GM12878 (cell line): Measurements from ENCODE around the gene MAF. TPM values are rescaled to one million over a fixed set of nuclear protein-coding genes. Genes with fewer than 3 reads are reported as not detected.

Experiments
- ATAC-seq: fragments of 200-7000 bp; cut with Tn5 transposase; 3 replicates; pipeline ENCODE4 v1.9.1; 2020; ENCODE audit warnings: mild to moderate bottlenecking, moderate library complexity
- BruUV-seq: library from RNA; stranded (reverse); fragments of 400-500 nt; replicated peaks from 2 replicates; lab custom pipeline; 2021; lab: Mats Ljungman, UMichigan
- CTCF ChIA-PET: fragments of 300-600 bp; sonication (Branson Sonifier 250); formaldehyde crosslinking; extraction: SDS; loops from one replicate; lab custom pipeline; 2021; ENCODE audit warnings: inconsistent platforms; lab: Yijun Ruan, JAX
- POLR2A ChIA-PET: fragments of 350-600 bp; formaldehyde crosslinking; extraction: SDS; loops from one replicate; lab custom pipeline; 2021; ENCODE audit warnings: inconsistent platforms; lab: Charles Lee
- RAD21 ChIA-PET: fragments of 300-600 bp; sonication (Branson Sonifier 250); formaldehyde crosslinking; loops from one replicate; lab custom pipeline; 2023; ENCODE audit warnings: antibody characterized with exemption; ENCODE audit not compliant: unreplicated experiment; lab: Charles Lee
- SMC1A ChIA-PET: fragments of 300-600 bp; sonication (Branson Sonifier 250); formaldehyde crosslinking; loops from one replicate; lab custom pipeline; 2023; ENCODE audit not compliant: unreplicated experiment, uncharacterized antibody; lab: Charles Lee
- DNase-seq: peaks from one replicate; pipeline ENCODE4 v3.0.0-alpha.2; 2011; ENCODE audit warnings: low read depth, low spot score
- FAIRE-seq: peaks from 3 replicates; lab custom pipeline; 2011; peaks lifted over from hg19 to GRCh38; lab: Jason Lieb, UNC
- H2AFZ ChIP-seq: 2 replicates; pipeline ENCODE4 v1.6.0; 2011; ENCODE audit warnings: low read depth, low read length, control low read depth; ENCODE audit not compliant: control insufficient read depth
- H3K27ac ChIP-seq: 2 replicates; pipeline ENCODE4 v1.5.1; 2011; ENCODE audit warnings: control low read depth; ENCODE audit not compliant: control insufficient read depth, insufficient read depth
- H3K27me3 ChIP-seq, 2 experiments: replicated peaks in 1 of 2; 2 replicates each; pipeline versions ENCODE4 v1.6.0 to v1.6.1; 2011; ENCODE audit warnings: low read length in 1 of 2; ENCODE audit not compliant: control insufficient read depth in 2 of 2, insufficient read depth in 2 of 2
- H3K36me3 ChIP-seq, 2 experiments: 2 replicates each; pipeline ENCODE4 v1.5.1; 2011; ENCODE audit warnings: low read length in 1 of 2; ENCODE audit not compliant: control insufficient read depth in 2 of 2, insufficient read depth in 2 of 2
- H3K4me1 ChIP-seq: 2 replicates; pipeline ENCODE4 v1.6.1; 2011; ENCODE audit warnings: mild to moderate bottlenecking, low read length, moderate library complexity, mixed read lengths; ENCODE audit not compliant: control insufficient read depth, insufficient read depth
- H3K4me2 ChIP-seq: 2 replicates; pipeline ENCODE4 v1.6.0; 2011; ENCODE audit warnings: control low read depth; ENCODE audit not compliant: control insufficient read depth, insufficient read depth
- H3K4me3 ChIP-seq: fragments of 200-600 bp; sonication (generic); 2 replicates; pipeline ENCODE4 v1.5.1; 2016
- H3K79me2 ChIP-seq: 2 replicates; pipeline ENCODE4 v1.6.0; 2011; ENCODE audit warnings: low read length; ENCODE audit not compliant: control insufficient read depth, insufficient read depth
- H3K9ac ChIP-seq: 2 replicates; pipeline ENCODE4 v1.8.0; 2011; ENCODE audit warnings: low read length, control low read depth, mixed read lengths; ENCODE audit not compliant: control insufficient read depth, insufficient read depth
- H3K9me3 ChIP-seq: replicated peaks from 3 replicates; pipeline ENCODE4 v1.5.1; 2011; ENCODE audit warnings: mild to moderate bottlenecking, low read length; ENCODE audit not compliant: control insufficient read depth, insufficient read depth
- H4K20me1 ChIP-seq: 2 replicates; pipeline ENCODE4 v1.6.0; 2011; ENCODE audit not compliant: control insufficient read depth, insufficient read depth
- CHD1 ChIP-seq: IDR thresholded peaks from 2 replicates; pipeline ENCODE4 v1.6.1; 2012; ENCODE audit warnings: low read depth, low read length, improper control_type of control experiment
- HSF1 ChIP-seq: fragments of 150-350 bp; IDR thresholded peaks from 2 replicates; pipeline ENCODE4 v1.6.1; 2014; ENCODE audit warnings: mild to moderate bottlenecking, low read depth, low read length
- WRNIP1 ChIP-seq: IDR thresholded peaks from 2 replicates; pipeline ENCODE4 v1.6.1; 2011; ENCODE audit warnings: low read depth, low read length, improper control_type of control experiment, borderline replicate concordance
- ZBTB4 ChIP-seq: fragments of 450-650 bp; formaldehyde crosslinking; IDR thresholded peaks from 2 replicates; pipeline ENCODE4 v1.4.0; 2022; ENCODE audit warnings: mild to moderate bottlenecking, moderate library complexity
- ZNF622 ChIP-seq: fragments of 450-650 bp; IDR thresholded peaks from 2 replicates; pipeline ENCODE4 v1.6.1; 2017; ENCODE audit warnings: mild to moderate bottlenecking, inconsistent platforms
- WGBS: methylation state at CpG from one replicate; pipeline ENCODE4 v1.1.6; 2016; ENCODE audit warnings: low lambda C conversion rate; ENCODE audit not compliant: insufficient replicate concordance, insufficient coverage; ENCODE audit errors: missing lambda C conversion rate; 5-methylcytosine and 5-hydroxymethylcytosine counted together
- in situ Hi-C: fragments of 300-500 bp; cut with MboI; formaldehyde crosslinking; loops from 9 replicates; pipeline ENCODE4 v1.14.3; 2018; ENCODE audit warnings: mixed read lengths
- intact Hi-C: fragments of 100-400 bp; cut with micrococcal nuclease; formaldehyde crosslinking; loops from one replicate; pipeline ENCODE4 v1.14.2; 2022; ENCODE audit not compliant: unreplicated experiment
- polyA plus RNA-seq, 11 experiments: library from polyadenylated mRNA; depleted of rRNA in 4 of 11; unstranded in 6 of 11; stranded (reverse) in 5 of 11; fragments of >200 nt; fragmentation: Nextera tagmentation in 4 of 11; fragmentation: Illumina TruSeq in 1 of 11; extraction: Ambion mirVana in 4 of 11; extraction: Trizol in 1 of 11; gene quantifications; 1 replicate in 1 of 11; 2 replicates in 10 of 11; pipeline versions ENCODE4 v1.2.1 to v1.2.3, GENCODE V29; 2011 to 2016; ENCODE audit warnings: inconsistent platforms in 2 of 11, missing spikeins in 2 of 11, low read depth in 1 of 11
- total RNA-seq, 4 experiments: library from RNA; depleted of rRNA in 3 of 4; stranded (reverse); fragments of >200 nt in 3 of 4; fragmentation: Illumina TruSeq in 1 of 4; extraction: Trizol in 1 of 4; gene quantifications; 2 replicates each; pipeline versions ENCODE4 v1.2.1 to v1.2.3, GENCODE V29; 2013 to 2021

The MAF gene
- total and polyA plus RNA-seq, 10 of the 15 experiments (the other 5 are each of a cell fraction or from before 2014, with no cell fraction given) = 0.03 to 0.13 TPM; not detected in 8

GRCh38 chr16:79550373-79550772 lies 50.2 kb downstream of the MAF start (continued):
- TF ChIP-seq ZNF622 (no peak), HSF1 (no peak)

GRCh38 chr16:79547085-79547484 lies 53.5 kb downstream of the MAF start:
- SMC1A ChIA-PET = no interaction called here
- no peak for ATAC-seq

More at GRCh38 chr16:79547085-79547484, 53.5 kb downstream of the MAF start:
- CTCF ChIA-PET = no interaction called here
- no peaks in the 10 kb centered on the region for H3K79me2 ChIP-seq
- intact Hi-C loops = no loop called here
- RAD21 ChIA-PET = no interaction called here
- in situ Hi-C loops = no loop called here
- H4K20me1 ChIP-seq = no peaks in the 10 kb centered on the region
- 21% methylated on average over 6 of the region's 6 CpGs for WGBS
- H3K4me1 ChIP-seq = no peaks in the 10 kb centered on the region
- DNase-seq (no peak), FAIRE-seq (no peak)
- no peaks in the 10 kb centered on the region for H3K27me3 ChIP-seq
- no peak overlapping the region for H3K4me3 ChIP-seq
- no TSS peak for BruUV-seq
- H2AFZ ChIP-seq = no peak overlapping the region
- H3K27ac ChIP-seq = no peak overlapping the region
- POLR2A ChIA-PET = no interaction called here
- H3K9ac ChIP-seq = no peak overlapping the region
- H3K36me3 ChIP-seq = no peaks in the 10 kb centered on the region
- no peaks in the 10 kb centered on the region for H3K9me3 ChIP-seq
- H3K4me2 ChIP-seq = no peak overlapping the region
- TF ChIP-seq WRNIP1 (no peak), ZBTB4 (CRISPR knock-in tag) (no peak), CHD1 (no peak)
